Transverse colon (tissue), 4 donors: ENCODE measurements around the gene ZBTB4. TPM values are rescaled to one million over a fixed set of nuclear protein-coding genes. Genes with fewer than 3 reads are reported as not detected.

ENCODE experiments used
- DNase-seq: peaks from one replicate; pipeline ENCODE4 v3.0.0-alpha.2; 2019
- H3K27ac ChIP-seq, 4 donors: fragments of 200-600 bp; sonication (generic); 2 replicates each; pipeline ENCODE4 v1.5.1; 2016 to 2018; ENCODE audit warnings: inconsistent platforms in 4 of 4
- H3K27me3 ChIP-seq: fragments of 200-600 bp; sonication (generic); 2 replicates; pipeline ENCODE4 v1.5.1; 2017; ENCODE audit warnings: inconsistent platforms
- H3K36me3 ChIP-seq, 4 donors: fragments of 200-600 bp; sonication (generic); 2 replicates each; pipeline ENCODE4 v1.5.1; 2017 to 2019; ENCODE audit warnings: inconsistent platforms in 4 of 4
- H3K4me1 ChIP-seq, 4 donors: fragments of 200-600 bp; sonication (generic); 2 replicates each; pipeline ENCODE4 v1.5.1; 2017 to 2020; ENCODE audit warnings: inconsistent platforms in 4 of 4
- H3K4me3 ChIP-seq, 4 donors: fragments of 200-600 bp; sonication (generic); 1 replicate in 1 of 4; 2 replicates in 3 of 4; pipeline versions ENCODE4 v1.5.1 to v1.6.1; 2017 to 2019; ENCODE audit warnings: inconsistent platforms in 4 of 4
- H3K9me3 ChIP-seq, 2 donors: fragments of 200-600 bp; sonication (generic); 2 replicates each; pipeline ENCODE4 v1.5.1; 2017 to 2019; ENCODE audit warnings: inconsistent platforms in 2 of 2
- CTCF ChIP-seq, 5 experiments: fragments of 200-600 bp in 3 of 5; fragments of 450-650 bp in 2 of 5; sonication (generic) in 3 of 5; IDR thresholded peaks; 1 replicate in 2 of 5; 2 replicates in 3 of 5; pipeline ENCODE4 v1.5.1; 2016 to 2017; ENCODE audit warnings: antibody characterized with exemption in 5 of 5, inconsistent platforms in 3 of 5, mild to moderate bottlenecking in 2 of 5, moderate library complexity in 1 of 5
- EP300 ChIP-seq: sonication (generic); formaldehyde crosslinking; IDR thresholded peaks from one replicate; pipeline ENCODE4 v1.6.1; 2017; ENCODE audit warnings: antibody characterized with exemption, low read depth
- POLR2A ChIP-seq: fragments of 450-650 bp; IDR thresholded peaks from one replicate; pipeline ENCODE4 v1.6.1; 2016; ENCODE audit warnings: antibody characterized with exemption, mild to moderate bottlenecking, moderate library complexity
- POLR2AphosphoS5 ChIP-seq, 3 donors: sonication (generic); formaldehyde crosslinking; IDR thresholded peaks; one replicate each; pipeline ENCODE4 v1.6.1; 2016; ENCODE audit warnings: antibody characterized with exemption in 3 of 3
- WGBS, 2 donors: methylation state at CpG; one replicate each; pipeline ENCODE4 v1.1.5; 2018; ENCODE audit warnings: low coverage in 1 of 2; 5-methylcytosine and 5-hydroxymethylcytosine counted together
- in situ Hi-C, 4 donors: fragments of 200-750 bp; cut with MboI; loops; one replicate each; pipeline versions ENCODE4 v1.15.0 to v1.15.1; 2017; ENCODE audit warnings: low sequenced_read_pairs in 3 of 4, low pct_ligation_motif_present in 1 of 4, low pct_unique_long_range_greater_than_20kb in 1 of 4
- intact Hi-C: fragments of 100-400 bp; cut with DNase I; formaldehyde crosslinking; loops from one replicate; pipeline ENCODE4 v1.15.1; 2023; ENCODE audit warnings: low total_unique reads
- total RNA-seq, 4 donors: library from RNA; depleted of rRNA; stranded (reverse); fragments of >200 nt; gene quantifications; one replicate each; pipeline ENCODE4 v1.1.0, GENCODE V29; 2016

Gene ZBTB4
- total RNA-seq, 4 donors from 2014 or later = 18.3 to 48.6 (median 23.2) TPM

- H3K4me1 ChIP-seq = peaks cover 0 to 15% (median 8%) of the 10 kb centered on the region in 4 donors
- no peaks in the 10 kb centered on the region for H3K27me3 ChIP-seq
- in situ Hi-C loops = no loop called here
- H3K27ac ChIP-seq = peak overlapping the region; percentile 44 to 54 (median 49)
- intact Hi-C loops = no loop called here
- TF ChIP-seq CTCF (IDR thresholded peaks at IDR 0.05) (no peak), EP300 (no peak), POLR2A (no peak), POLR2AphosphoS5 (IDR thresholded peaks at IDR 0.05) (no peak)
- H3K9me3 ChIP-seq = no peaks in the 10 kb centered on the region
- no peak overlapping the region for H3K4me3 ChIP-seq
- WGBS, 2 donors = 85 to 87% methylated on average over 4 to 9 of the region's 9 CpGs
- DNase-seq = no peak
- H3K36me3 ChIP-seq = no peaks in the 10 kb centered on the region
Measured at GRCh38 chr17:7466318-7466638, 13.2 kb downstream of the ZBTB4 start.

- H3K9me3 ChIP-seq = no peaks in the 10 kb centered on the region
- in situ Hi-C loops (no loop called here), intact Hi-C loops (no loop called here)
- no peaks in the 10 kb centered on the region for H3K36me3 ChIP-seq
- H3K4me1 ChIP-seq = peaks cover 0 to 15% (median 8%) of the 10 kb centered on the region in 4 donors
- TF ChIP-seq CTCF (IDR thresholded peaks at IDR 0.05) (no peak), EP300 (no peak), POLR2A (no peak), POLR2AphosphoS5 (IDR thresholded peaks at IDR 0.05) (no peak)
- peak overlapping the region in 3 of 4 donors; percentile 45 to 54 (median 53) for H3K27ac ChIP-seq
- H3K4me3 ChIP-seq = no peak overlapping the region
- H3K27me3 ChIP-seq = no peaks in the 10 kb centered on the region
- WGBS, 2 donors = 89% methylated on average over 32 of the region's 33 CpGs; no CpG with 5 or more reads in 1 of the 2 donors
- no peak for DNase-seq
Measured at GRCh38 chr17:7465597-7466275, 13.7 kb downstream of the ZBTB4 start.

DNA sequence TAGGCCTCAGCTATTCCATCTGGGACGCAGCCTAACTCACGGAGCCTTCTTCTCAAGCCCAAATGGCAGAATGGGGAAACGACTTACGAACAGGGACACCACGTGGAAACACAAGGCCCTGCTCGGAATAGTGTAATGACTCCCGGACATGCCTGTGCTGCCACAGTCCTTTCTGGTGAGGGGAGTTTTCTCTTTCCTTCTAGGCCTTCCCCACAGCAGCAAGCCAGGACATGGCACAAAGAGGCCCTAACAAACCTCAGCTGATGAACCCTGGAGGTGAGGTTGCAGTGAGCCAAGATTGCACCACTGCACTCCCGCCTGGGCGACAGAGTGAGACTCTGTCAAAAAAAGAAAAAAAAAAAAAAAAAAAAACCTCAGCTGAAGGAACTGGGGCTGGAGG is 15.3 kb downstream of the ZBTB4 start:
- H3K9me3 ChIP-seq = no peaks in the 10 kb centered on the region
- no peak for TF ChIP-seq CTCF (IDR thresholded peaks at IDR 0.05)
- no peak for TF ChIP-seq POLR2A
- TF ChIP-seq EP300 = no peak
- TF ChIP-seq POLR2AphosphoS5 (IDR thresholded peaks at IDR 0.05) = no peak
- no peak overlapping the region for H3K27ac ChIP-seq
- WGBS, 2 donors = 98% methylated on average over 9 of the region's 9 CpGs; no CpG with 5 or more reads in 1 of the 2 donors
- peaks cover 0 to 15% (median 8%) of the 10 kb centered on the region in 4 donors for H3K4me1 ChIP-seq
- DNase-seq = no peak
- H3K27me3 ChIP-seq = no peaks in the 10 kb centered on the region
- intact Hi-C loops = no loop called here
- no peak overlapping the region for H3K4me3 ChIP-seq
- in situ Hi-C loops = no loop called here
- no peaks in the 10 kb centered on the region for H3K36me3 ChIP-seq

- 88% methylated on average over 14 of the region's 14 CpGs; no CpG with 5 or more reads in 1 of the 2 donors for WGBS, 2 donors
- no peak overlapping the region for H3K27ac ChIP-seq
- intact Hi-C loops (no loop called here), in situ Hi-C loops (no loop called here)
- no peaks in the 10 kb centered on the region for H3K36me3 ChIP-seq
- no peak overlapping the region for H3K4me3 ChIP-seq
- no peak for DNase-seq
- H3K9me3 ChIP-seq = no peaks in the 10 kb centered on the region
- no peaks in the 10 kb centered on the region for H3K27me3 ChIP-seq
- TF ChIP-seq POLR2A (no peak), CTCF (IDR thresholded peaks at IDR 0.05) (no peak), POLR2AphosphoS5 (IDR thresholded peaks at IDR 0.05) (no peak), EP300 (no peak)
- peaks cover 0 to 15% (median 8%) of the 10 kb centered on the region in 4 donors for H3K4me1 ChIP-seq
Measured at GRCh38 chr17:7463372-7463846, 16.0 kb downstream of the ZBTB4 start.
